Measurements from ENCODE around the gene CXXC5.

The CXXC5 gene

DNA sequence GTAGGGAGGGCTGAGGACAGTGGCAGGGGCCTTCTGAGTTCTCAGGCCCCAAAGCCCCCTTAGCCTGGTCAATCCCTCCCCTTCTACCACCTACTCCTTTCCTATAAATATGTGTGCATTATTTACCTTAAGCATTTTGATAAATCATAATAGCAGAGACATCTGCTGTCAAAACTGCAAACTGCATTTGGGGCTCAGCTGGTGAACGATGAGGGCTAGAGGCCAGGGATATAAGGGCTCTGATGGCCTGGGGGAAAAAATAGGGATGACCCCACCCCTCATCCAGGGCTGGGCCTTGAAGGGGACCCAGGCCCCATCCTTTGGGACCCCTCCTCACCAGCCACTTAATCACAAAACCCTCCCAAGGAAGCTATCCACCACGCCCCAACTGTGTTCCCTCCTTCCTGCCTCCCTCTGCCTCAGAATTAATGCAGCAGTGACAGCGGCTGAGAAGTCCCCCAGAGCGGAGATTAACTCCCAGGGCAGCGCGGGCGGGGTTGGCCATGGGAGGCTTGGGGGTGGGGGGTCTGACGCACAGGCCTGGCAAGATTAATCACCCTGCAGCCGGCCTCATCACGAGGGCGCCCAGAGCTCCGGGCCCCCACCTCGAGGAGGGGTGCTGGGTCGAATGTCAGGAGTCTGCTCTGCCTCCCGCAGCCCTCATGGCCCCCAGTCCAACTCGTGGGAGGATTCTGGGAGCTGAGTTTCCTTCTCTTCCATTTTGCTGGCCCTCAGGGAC, 42.1 kb downstream of the CXXC5 start:
- in situ Hi-C loops (cut with MboI; ENCODE audit: low sequenced_read_pairs): no loop called here

DNA sequence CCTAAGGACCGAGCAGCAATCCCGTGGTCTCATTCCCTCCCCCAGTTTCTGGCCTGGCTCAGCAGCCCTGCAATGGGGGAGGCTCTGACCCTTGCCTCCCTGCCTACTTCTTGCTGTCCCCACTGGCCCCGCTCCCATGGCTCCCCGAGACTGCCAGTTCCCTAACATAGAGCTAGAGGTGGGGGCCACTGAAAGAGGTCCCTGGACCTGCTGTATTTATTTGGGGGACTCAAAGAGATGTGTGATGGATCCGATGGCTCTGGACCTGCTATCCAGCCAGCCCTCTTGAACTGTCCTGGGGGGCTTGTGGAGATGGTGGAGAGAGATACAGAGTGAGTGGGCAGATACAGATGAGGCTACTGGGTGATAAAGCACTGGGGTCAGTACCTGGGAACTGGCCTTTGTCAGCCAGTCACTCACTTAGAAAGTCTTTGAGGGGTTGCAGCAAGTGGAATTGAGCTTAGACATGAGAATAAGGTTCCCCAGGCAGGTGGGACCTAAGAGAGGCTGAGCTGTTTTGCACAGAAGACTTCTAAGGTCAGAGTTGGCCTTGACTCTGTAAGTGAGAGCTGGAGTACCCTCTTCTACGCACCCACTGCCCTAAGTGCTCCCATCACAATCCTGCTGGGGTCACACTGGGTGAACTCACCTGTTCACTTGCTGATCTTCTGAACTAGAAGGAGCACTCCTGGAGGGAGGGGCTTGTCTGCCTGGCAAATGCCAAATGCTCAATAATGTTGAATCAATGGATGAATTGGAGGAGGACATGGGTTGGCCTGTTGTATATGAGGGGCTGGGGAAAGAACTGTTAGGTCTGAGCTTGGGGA, 42.9 kb downstream of the CXXC5 start:
- in situ Hi-C loops (cut with MboI; ENCODE audit: low sequenced_read_pairs): no loop called here

- in situ Hi-C loops (cut with MboI; ENCODE audit: low sequenced_read_pairs): no loop called here
Observed at GRCh38 chr5:139692148-139692547, 44.0 kb downstream of the CXXC5 start.

GRCh38 chr5:139692679-139693308, 44.6 kb downstream of the CXXC5 start:
- in situ Hi-C loops (cut with MboI; ENCODE audit: low sequenced_read_pairs): no loop called here

- in situ Hi-C loops (cut with MboI; ENCODE audit: low sequenced_read_pairs): no loop called here
Observed at GRCh38 chr5:139693676-139694364, 45.7 kb downstream of the CXXC5 start.

- in situ Hi-C loops (cut with MboI; ENCODE audit: low sequenced_read_pairs): no loop called here
Observed at GRCh38 chr5:139694556-139695177, 46.5 kb downstream of the CXXC5 start.

DNA sequence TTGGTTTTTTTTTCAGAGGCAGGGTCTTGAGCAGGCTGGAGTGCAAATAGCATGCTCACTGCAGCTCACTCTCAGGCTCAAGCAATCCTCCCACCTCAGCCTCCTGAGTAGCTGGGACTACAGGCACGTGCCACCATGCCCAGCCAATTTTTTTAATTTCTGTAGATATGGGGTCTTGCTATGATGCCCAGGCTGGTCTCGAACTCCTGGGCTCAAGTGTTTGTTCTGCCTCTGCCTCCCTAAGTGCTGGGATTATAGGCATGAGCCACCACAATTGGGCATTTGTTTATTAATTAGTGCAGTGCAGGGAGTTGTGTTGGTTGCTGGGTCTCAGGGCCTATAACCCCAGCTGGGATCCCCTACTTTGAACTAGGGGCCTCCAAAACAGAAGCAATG, 47.0 kb downstream of the CXXC5 start:
- in situ Hi-C loops (cut with MboI; ENCODE audit: low sequenced_read_pairs): no loop called here

DNA sequence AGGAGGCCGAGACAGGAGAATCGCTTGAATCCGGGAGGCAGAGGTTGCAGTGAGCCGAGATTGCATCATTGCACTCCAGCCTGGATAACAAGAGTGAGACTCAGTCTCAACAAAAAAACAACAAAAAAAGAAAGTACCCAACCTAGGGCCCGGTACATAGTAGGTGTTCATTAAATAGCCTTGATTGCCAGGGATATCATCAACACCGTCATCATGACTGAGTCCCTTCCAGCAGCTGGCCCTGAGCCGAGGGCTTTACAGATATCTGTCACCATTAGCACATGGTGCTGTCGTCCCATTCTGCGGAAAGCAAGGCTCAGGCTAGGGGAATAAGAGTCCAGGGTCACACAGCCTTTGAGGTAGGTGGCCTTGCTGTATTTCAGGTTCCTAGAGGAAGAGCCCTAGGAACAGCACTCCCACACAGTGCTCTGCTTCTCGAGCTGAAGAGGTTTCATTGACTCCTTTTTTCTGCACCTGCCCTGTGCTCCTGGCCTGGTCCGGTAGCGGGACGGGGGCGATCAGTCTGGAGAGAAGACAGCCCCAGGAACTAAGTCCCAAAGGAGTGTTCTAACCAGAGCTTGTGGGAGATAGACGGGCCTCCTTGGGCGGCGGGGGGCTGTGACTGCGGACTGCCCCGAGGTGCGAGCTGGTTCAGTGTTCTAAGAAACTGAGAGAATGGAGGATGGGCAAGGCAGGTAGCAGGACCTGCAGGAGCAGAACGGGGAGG, 48.2 kb downstream of the CXXC5 start:
- in situ Hi-C loops (cut with MboI; ENCODE audit: low sequenced_read_pairs): no loop called here

DNA sequence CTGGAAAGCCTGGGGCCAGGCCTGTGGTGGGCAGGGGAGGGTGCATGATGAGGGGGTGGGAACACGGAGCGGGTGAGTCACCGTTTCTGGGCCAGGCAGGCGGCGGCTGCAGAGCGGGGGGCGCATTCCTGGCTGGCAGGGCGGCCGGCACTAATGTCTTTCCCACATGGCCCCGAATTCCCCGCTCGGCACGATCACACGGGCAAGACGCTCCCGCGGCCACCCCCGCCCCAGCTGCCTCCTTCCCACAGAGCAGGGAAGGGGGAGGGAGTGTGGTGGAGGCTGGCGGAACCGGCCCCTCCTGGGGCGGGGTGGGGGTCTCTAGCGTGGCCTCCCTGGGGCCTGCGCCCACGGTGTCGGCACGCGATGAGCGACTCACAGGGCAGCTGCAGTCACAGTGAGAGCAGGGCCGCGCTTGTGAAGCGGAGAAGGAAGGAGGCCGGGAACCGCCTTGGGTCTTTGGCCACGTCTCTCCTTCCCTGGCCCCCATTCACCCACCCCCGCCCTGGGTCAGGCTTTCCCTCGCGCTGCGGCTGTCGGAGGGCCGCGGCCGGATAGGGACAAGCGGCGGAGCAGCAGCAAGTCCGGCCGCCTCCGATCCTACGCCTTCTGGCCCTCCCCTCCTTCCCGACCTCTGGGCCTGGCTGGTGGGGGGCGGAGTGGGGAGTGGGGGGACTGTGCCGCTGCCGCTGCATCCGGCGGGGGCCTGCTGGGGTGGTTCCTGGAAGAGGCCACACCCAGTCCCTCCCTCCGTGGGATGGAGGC, 48.9 kb downstream of the CXXC5 start:
- in situ Hi-C loops (cut with MboI; ENCODE audit: low sequenced_read_pairs): no loop called here

GRCh38 chr5:139698490-139699146, 50.5 kb downstream of the CXXC5 start:
- in situ Hi-C loops (cut with MboI; ENCODE audit: low sequenced_read_pairs): no loop called here

DNA sequence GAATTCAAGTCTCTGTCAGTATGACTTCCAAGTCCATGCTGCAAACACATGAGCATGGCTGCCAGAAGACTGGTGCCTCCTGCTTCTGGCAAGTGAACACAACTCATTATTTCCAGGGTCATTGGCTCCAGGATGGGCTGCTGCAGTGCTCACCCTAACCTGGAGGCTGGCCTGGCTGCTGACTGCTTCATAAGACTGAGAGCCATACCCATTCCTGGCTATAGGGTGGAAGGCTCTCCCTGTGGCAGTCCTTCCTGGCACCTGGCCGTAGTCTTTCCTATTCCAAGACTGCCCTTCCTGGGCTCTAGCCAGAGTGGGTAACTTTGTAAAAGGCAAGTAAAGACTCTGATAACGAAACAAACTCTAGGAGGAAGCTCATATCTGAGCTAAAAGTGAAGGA, 51.2 kb downstream of the CXXC5 start:
- in situ Hi-C loops (cut with MboI; ENCODE audit: low sequenced_read_pairs): no loop called here

GRCh38 chr5:139700711-139701055, 52.5 kb downstream of the CXXC5 start:
- in situ Hi-C loops (cut with MboI; ENCODE audit: low sequenced_read_pairs): no loop called here

GRCh38 chr5:139701056-139701741, 53.0 kb downstream of the CXXC5 start:
- in situ Hi-C loops (cut with MboI; ENCODE audit: low sequenced_read_pairs): no loop called here

DNA sequence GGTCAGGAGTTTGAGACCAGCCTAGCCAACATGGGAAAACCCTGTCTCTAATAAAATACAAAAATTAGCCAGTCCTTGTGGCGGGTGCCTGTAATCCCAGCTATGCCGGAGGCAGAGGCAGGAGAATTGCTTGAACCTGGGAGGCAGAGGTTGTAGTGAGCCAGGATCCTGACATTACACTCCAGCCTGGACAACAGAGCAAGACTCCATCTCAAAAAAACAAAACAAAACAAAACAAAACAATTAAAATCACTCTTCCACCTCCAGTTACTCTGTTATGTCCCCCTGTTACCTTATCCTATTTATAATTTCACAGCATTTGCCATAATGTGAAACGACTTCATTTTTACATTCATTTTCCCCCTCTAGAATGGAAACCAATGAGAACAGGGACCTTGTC, 54.4 kb downstream of the CXXC5 start:
- in situ Hi-C loops (cut with MboI; ENCODE audit: low sequenced_read_pairs): no loop called here

DNA sequence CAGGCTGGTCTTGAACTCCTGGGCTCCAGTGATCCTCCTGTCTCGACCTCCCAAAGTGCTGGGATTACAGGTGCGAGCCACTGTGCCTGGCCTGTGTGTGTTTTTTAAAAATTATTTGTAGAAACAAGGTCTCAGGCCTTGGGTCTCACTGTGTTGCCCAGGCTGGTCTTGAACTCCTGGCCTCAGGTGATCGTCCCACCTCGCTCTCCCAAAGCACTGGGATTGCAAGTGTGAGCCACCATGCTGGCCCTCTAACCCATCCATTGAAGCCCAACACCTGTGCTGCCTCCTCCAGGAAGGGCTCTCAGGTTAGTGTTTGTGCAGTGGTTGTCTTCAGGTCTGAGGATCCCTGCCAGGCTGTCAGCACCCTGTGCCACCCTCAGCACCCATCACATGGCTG, 56.6 kb downstream of the CXXC5 start:
- in situ Hi-C loops (cut with MboI; ENCODE audit: low sequenced_read_pairs): no loop called here

DNA sequence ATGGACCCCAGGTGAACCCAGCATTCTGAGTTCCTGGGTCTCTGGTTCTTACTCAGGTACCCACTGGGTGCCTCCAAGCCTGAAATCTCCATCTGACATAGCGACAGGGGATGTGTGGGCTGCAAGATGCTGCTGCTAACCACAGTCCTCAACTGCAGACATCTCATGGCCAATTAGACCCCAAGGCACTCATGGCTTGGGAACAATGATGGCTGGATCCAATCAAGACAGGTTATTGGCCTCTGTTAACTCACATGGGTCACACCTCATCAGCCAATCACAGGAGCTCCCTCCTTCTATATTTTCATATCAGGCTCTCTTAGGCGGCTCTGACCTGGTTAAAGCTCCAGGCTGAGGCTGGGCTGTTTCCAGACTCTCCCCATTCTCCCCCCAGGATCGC, 57.0 kb downstream of the CXXC5 start:
- in situ Hi-C loops (cut with MboI; ENCODE audit: low sequenced_read_pairs): no loop called here

GRCh38 chr5:139705655-139706587, 57.8 kb downstream of the CXXC5 start:
- in situ Hi-C loops (cut with MboI; ENCODE audit: low sequenced_read_pairs): no loop called here

All from HL-60/S4 treated with phorbol 12-myristate 13-acetate at 8.2 ng/mL for 4 days and 3 days (cell line).